HG03460 (cell line): ENCODE data around the gene EDAR.

Experiments
- ATAC-seq: cut with Tn5 transposase; IDR thresholded peaks from one replicate; pipeline ENCODE4 v1.9.1; 2021; ENCODE audit not compliant: unreplicated experiment

EDAR gene

GRCh38 chr2:108926561-108927380, 62.2 kb downstream of the EDAR start:
- no peak for ATAC-seq

GRCh38 chr2:108925735-108926134, 63.3 kb downstream of the EDAR start:
- no peak for ATAC-seq

GRCh38 chr2:108925286-108925685, 63.7 kb downstream of the EDAR start:
- ATAC-seq = no peak

GRCh38 chr2:108924580-108925251, 64.3 kb downstream of the EDAR start:
- no peak for ATAC-seq

- ATAC-seq = no peak
Observed at GRCh38 chr2:108923736-108924579, 65.1 kb downstream of the EDAR start.

- ATAC-seq = no peak
Observed at GRCh38 chr2:108923019-108923700, 65.9 kb downstream of the EDAR start.

GRCh38 chr2:108922141-108922915, 66.7 kb downstream of the EDAR start:
- ATAC-seq = no peak

GRCh38 chr2:108921096-108922030, 67.7 kb downstream of the EDAR start:
- ATAC-seq = no peak

GRCh38 chr2:108920686-108921085, 68.3 kb downstream of the EDAR start:
- no peak for ATAC-seq

- no peak for ATAC-seq
Observed at GRCh38 chr2:108919571-108920373, 69.2 kb downstream of the EDAR start.

GRCh38 chr2:108918941-108919341, 70.1 kb downstream of the EDAR start:
- no peak for ATAC-seq

GRCh38 chr2:108918156-108918874, 70.7 kb downstream of the EDAR start:
- no peak for ATAC-seq

- no peak for ATAC-seq
Observed at GRCh38 chr2:108917526-108917925, 71.5 kb downstream of the EDAR start.

- no peak for ATAC-seq
Observed at GRCh38 chr2:108916796-108917421, 72.1 kb downstream of the EDAR start.

GRCh38 chr2:108916122-108916795, 72.8 kb downstream of the EDAR start:
- ATAC-seq = no peak

- no peak for ATAC-seq
Observed at GRCh38 chr2:108912629-108912902, 76.5 kb downstream of the EDAR start.
